GM18907 (cell line): ENCODE data around the gene MRPL9.
"Not testable (repeated sequence)": the region's sequence is repeated elsewhere in the genome, so short reads cannot be mapped to it uniquely, and the experiment has no call there.

Experiments
- ATAC-seq: cut with Tn5 transposase; IDR thresholded peaks from one replicate; pipeline ENCODE4 v1.9.1; 2021; ENCODE audit warnings: mild to moderate bottlenecking, moderate library complexity; ENCODE audit not compliant: unreplicated experiment

Gene MRPL9

DNA sequence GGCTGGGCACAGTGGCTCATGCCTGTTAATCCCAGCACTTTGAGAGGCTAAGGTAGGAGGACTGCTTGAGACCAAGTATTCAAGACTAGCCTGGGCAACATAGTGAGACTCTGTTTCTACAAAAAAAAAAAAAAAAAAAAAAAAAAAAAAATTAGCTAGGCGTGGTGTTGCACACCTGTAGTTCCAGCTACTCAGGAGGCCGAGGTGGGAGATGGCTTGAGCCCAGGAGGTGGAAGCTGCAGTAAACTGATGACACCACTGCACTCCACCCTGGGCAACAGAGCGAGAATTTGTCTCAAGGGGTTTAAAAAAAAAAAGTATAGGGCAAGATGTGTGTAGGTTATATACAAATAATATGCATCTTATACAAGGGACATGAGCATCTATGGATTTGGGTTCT, 24.4 kb upstream of the MRPL9 start:
- no peak for ATAC-seq

DNA sequence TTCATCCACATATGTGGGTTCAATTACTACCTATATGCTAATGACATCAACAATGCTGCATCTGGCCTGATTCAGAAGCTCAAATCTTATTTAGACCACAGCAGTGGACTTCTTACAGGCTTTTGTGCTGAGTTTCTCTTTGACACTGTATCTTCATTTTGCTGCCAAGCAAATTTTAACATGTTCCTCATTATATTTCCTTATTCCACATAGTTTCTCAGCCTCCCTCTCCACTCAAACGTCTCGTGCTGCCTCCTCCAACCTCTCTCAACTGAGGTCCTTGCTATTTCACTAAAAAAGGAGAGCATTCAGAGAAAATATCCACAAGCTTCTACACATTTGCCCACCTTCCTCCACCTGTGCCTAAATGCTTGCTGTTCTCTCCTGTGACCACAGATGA, 20.5 kb upstream of the MRPL9 start:
- no peak for ATAC-seq

DNA sequence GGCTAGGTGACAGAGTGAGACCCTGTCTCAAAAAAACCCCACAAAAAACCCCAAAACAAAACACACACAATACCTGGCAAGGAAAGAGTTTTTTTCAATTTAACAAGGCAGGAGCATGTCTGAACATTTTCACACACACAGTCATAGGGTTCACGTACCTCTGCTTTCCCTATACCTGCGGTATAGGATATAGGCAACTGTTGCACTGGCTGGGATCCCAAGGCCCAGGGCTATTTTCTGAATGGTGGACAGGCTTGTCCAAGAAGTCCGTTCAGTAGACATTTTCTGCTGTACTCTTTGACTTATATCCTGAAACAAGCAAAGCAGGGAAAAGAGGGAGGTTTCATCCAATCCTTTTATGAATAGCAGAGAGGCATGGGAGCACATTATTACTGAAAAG, 19.4 kb upstream of the MRPL9 start:
- no peak for ATAC-seq

DNA sequence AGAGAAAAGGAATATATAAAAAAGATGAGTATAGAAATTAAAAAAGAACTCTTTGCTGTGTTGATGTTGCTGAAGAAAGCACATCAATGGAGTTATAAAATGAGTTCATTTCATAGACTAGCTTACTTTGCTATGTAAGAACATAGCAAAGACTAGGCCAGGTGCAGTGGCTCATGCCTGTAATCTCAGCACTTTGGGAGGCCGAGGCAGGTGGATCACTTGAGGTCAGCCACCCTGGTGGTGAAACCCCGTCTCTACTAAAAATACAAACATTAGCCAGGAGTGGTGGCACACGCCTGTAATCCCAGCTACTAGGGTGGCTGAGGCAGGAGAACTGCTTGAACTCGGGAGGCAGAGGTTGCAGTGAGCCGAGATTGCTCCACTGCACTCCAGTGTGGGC, 18.7 kb upstream of the MRPL9 start:
- not testable (repeated sequence) for ATAC-seq

DNA sequence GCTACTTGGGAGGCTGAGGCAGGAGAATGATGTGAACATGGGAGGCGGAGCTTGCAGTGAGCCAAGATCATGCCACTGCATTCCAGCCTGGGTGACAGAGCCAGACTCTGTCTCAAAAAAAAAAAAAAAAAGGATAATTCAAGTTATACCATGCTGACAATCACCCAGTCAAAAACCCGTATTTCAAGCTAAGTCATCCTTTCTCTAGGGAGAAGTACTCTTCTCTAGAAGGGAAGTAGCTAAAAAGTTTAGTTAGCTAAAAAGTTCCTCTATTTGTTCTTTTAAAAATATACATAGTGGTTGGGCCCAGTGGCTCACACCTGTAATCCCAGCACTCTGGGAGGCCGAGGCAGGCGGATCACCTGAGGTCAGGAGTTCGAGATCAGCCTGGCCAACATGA, 17.4 kb upstream of the MRPL9 start:
- not testable (repeated sequence) for ATAC-seq

DNA sequence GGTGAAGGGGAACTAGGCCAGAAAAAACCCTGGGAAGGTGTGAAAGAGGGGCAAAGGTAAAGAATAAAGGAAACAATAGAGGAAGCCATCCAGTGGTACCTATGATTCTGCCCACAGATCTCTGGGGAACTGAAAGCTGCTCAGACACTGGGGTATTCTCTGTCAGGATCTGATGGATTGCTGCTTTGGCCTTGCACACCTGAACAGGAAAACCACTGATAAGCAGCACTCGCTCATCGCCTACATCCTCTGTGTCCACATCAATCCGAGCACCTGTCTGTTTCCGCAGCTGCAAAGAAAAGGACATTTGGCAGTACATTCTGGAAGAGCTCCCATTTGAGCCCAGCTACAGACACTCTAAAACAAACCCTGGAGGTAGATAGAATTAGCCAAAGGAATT, 16.6 kb upstream of the MRPL9 start:
- no peak for ATAC-seq

DNA sequence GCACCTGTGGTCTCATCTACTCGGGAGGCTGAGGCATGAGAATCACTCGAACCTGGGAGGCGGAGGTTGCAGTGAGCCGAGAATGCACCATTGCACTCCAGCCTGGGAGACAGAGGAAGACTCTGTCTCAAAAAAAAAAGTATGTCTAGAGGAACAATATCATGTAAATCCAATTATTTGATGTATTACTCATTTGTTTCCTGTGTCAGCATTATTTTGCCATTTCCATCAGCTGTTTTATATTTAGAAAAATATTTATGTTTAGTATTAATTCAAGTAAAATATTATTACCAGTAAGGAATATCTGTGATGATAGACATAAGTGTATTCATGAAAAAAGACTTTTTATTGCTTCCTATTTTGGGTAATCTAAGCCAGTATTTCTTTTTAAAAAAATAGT, 14.0 kb upstream of the MRPL9 start:
- ATAC-seq = no peak

DNA sequence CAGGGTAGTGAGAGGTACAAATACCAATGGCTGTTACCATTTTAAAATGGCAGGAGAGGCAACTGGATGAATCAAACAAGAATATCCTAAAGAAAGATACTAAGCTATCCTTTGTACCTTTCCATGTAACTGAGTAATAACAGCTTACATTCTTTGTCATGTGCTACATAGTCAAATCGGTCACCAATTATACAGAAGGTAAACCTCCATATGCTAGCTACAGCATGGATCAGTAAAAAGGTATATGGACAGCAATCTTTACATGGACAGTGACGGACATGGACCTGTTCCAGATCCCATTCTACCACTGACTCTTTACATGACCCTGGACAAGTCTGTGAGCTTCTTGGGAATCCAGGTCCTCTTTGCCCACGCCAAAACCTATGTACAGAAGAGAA, 13.4 kb upstream of the MRPL9 start:
- no peak for ATAC-seq

DNA sequence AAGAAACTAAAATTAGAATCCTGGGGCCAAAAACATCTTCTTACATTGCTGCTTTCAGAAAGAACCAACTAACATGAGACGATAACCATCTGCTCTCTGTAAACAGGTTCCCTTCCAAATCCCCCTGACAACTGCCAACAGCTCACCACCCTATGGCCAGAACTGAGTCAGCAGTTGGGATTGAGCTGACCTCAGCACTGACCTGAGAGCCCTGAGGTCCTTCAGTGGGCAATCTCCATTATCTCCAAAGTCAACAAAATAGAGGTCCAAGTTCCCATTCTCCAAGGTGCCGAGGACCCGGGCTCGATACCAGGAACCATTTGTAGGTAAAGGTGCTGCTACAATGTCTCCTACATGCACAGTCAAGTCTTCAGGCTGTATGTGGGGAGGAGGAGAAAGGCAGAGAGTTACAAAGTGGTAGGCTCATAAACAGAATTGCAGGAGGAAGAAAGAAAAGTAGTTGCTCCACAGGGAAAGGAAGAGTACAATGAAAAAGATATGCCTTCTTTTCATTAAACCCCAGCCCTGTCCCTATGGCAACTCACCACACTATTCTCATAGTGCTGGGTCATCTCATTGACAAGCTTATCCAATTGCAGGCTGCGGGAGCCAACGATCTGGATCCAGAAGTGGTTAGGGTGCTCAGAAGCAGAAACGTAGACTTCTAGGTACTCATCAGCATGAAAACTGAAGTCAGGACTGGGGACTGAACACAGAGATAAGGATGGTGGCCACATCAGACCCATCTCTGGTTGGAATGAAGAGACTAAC, 12.8 kb upstream of the MRPL9 start:
- no peak for ATAC-seq

DNA sequence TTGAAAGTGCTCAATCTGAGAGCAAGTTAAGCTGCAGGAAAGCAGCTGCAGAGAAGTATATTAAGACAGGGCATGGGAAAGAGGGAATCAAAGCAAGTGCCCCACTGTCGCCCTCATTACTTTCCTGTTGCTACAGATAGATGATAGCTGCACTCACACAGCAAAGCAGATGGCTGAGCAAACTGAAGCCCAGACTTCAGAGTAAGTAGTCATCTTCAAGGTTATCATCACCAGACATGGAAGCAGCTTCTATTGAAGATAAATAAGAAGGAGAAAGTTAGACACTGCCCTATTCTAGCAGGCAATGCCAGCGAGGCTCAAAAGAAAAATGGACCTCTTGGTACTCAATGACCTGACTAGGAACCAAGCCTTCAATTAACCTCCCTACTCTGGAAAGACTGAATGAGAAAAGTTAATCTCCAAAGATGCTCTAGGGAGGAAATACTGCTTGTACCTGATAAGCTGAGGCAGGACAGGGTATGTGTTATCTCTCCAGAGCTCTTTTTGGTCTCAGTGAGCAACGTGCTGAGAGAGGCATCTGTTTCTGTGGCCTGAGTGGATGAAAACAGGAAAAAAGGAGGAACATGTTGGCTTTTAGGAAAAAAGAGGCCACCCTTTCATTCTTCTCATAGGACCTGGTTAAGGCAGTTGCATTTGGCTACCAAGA, 11.1 kb upstream of the MRPL9 start:
- no peak for ATAC-seq

DNA sequence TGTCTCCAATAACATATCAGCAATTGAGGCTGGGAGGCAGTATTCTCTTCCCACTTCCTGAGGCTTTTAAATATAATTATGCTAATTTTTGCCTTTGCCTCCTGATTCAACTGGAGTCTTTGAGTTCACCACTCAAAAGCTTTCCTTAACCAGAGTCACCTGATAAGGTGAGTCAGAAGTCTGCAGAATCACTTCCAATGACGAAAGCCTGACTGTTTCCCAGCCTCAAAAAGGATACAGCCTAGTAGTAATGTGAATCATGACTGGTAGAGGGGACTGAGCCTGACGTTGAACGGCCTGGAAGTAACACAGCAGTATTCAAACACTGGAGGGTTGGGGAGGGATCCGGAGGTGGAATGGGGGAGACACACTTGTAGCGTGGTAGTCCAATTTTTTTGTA, 10.4 kb upstream of the MRPL9 start:
- no peak for ATAC-seq

DNA sequence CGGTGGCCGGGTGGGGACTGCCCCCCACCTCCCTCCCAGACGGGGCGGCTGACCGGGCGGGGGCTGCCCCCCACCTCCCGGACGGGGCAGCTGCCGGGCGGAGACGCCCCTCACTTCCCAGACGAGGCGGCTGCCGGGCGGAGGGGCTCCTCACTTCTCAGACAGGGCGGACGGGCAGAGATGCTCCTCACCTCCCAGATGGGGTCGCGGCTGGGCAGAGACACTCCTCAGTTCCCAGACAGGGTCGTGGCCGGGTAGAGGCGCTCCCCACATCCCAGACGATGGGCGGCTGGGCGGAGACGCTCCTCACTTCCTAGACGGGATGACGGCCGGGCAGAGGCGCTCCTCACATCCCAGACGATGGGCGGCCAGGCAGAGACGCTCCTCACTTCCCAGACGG, 6.0 kb upstream of the MRPL9 start:
- not testable (repeated sequence) for ATAC-seq

DNA sequence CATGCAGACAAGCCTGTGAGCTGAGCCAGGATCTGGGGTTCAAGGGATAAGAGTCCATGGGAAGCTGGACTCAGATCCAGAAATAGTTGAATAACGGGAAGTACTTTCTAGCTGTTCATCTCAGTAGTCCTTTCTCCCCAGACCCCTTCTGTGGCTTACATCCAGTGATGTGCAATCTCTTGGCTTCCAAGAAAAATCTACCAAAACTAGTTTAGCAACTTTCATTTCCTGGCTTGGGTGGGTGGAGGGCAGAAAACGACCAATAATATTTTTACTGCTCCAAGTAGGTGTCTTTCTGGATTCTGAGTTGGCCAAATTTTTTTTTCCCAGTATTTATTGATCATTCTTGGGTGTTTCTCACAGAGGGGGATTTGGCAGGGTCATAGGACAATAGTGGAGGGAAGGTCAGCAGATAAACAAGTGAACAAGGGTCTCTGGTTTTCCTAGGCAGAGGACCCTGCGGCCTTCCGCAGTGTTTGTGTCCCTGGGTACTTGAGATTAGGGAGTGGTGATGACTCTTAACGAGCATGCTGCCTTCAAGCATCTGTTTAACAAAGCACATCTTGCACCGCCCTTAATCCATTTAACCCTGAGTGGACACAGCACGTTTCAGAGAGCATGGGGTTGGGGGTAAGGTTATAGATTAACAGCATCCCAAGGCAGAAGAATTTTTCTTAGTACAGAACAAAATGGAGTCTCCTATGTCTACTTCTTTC, 5.2 kb upstream of the MRPL9 start:
- not testable (repeated sequence) for ATAC-seq

DNA sequence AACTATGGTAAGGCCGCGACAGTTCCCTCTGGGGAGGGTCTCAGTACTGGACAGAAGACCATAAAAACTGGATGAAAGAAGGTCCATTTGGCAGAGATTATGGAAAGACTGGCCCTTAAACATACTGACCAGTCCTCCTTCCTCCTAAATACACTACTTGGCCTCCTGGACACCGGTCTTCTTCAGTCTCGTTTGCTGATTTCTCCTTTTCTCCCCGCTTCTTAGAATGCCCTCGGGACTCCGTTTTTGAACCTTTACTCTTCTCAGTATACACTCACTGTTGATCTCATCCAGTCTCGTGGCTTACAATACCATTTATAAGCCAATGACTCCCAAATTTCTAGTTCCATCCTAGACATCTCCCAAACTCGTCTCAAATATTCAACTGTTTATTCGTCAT, 694 bp upstream of the MRPL9 start:
- ATAC-seq = no peak

DNA sequence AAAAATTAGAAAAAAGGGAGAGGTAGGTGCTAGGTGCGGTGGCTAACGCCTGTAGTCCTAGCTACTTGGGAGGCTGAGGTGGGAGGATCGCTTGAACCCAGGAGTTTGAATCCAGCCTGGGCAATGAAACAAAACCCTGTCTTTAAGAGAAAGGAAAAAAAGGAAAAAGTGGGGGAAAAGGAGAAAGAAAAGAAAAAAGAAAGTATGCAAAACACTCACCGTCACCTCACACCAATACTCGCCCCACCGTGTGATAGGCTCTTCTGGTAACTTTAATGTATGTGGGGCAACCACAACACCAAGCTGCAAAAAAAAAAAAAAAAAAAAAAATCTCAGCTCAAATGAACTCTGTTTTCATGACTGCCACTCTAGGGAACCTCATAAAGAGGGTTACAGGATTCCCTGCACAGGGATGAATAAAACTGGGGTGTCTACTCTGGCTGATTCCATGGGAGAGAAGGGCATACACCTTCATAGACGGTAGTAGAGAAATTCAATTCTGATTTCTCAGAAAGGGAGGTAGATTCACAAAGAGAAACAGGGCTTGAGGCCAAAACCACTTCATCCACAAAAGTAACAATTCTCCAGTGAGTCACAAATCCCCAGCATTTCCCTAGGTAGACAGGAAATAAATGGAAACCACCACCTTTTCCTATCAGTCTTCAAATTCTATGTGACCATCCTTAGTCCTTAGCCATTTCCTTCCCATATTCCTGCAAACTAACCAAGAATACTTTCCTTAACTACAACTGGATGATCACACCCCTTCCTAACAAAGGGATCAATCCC, 2.5 kb downstream of the MRPL9 start:
- no peak for ATAC-seq

DNA sequence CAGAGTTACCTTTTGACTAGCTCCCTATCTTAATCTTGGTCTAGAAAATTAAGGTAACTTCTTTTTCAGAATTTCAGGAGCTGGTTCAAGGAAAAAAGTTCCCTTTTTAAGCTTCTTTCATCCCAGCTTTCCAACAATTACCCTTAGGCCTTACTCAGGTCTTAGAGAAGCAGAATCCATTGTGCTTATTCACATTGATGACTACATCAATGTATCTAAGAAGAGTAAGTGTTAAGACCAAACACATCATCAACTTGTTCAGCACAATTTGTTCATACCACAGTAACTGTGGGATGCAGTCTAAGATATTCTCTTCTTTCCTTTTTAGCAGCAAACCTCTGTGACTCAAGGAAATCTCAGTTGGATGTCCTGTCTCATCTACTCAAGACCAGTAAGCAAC, 4.1 kb downstream of the MRPL9 start:
- ATAC-seq = no peak

DNA sequence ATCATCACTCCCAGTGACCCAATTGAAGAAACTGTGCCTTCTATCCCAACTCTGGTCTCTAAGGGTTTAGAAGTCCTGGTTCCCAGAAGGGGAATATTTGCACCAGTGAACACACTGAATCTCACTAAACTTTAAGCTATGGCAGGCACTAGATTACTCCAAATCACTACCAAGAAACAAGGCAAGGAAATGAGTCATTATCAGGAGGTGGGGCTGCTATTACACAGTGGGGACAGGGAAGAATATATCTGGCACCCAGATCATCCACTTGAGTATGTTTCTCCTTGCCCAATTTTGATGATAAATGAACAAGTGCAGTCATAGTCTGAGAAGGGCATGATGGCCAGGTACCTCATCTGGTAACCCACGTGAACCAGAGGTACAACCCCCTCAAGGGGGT, 7.0 kb downstream of the MRPL9 start:
- no peak for ATAC-seq

DNA sequence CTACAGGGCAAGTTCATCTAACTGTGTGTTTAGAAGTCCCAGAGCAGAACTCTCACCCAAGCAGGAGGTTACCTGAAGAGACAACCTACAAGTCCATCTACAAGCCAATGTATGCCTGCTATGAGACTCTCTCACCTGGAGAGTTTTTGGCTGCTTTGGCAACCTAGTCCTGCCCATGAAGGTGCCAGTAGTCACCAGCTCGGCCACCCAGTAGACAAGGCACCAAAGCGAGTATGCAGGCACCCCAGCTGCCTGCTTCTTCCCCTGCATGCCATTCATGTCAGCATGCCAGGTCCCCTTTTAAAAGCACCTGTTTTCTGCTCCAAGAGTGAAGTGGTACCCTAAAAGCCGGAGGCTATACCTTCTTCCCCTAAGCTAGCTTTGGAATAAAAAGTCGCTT, 21.8 kb downstream of the MRPL9 start:
- ATAC-seq = no peak

DNA sequence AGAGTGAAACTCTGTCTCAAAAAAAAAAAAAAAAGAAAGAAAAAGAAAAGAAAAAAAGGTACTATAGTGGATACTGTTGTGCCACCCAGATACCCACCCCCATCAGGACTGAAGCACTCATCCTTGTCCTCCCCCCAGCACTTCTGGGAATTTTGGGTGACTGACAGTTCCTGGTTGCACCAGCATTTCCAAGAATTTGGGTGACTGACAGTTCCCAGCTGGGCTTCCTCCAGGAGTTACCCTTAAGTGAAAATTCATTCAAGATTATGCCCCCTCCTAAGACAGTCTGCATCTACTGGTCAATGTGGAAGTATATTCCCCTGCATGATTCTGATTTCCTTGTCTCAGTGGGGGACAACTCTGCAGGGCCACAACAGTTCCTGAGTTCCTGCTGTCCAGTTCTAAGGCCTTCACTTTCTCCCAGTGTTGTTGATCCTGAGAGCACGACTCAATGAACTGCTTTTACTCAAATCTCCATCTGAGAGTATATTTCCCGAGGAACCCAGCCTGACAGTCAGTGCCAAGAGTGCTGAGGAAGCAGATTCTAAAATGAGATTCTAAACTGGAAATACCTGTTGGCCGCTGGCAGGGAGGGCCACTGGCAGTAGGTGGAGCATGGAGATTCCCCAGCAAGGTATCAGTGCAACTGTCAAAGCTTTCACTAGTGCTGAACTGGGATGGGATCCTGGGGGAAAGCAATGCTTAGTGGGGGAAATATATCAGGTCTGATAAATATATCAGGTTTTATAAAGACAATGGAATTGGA, 23.5 kb downstream of the MRPL9 start:
- ATAC-seq = no peak

DNA sequence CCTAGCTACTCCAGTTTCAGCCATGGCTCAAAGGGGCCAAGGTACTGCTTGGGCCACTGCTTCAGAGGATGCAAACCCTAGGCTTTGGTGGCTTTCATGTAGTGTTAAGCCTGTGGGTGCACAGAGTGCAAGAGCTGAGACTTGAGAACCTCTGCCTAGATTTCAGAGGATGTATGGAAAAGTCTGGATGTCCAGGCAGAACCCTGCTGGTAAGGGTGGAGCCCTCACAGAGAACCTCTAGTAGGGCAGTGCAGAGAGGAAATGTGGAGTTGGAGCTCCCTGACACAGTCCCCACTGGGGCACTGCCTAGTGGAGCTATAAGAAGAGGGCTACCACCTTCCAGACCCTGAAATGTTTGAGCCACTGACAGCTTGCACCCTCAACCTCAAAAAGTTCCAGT, 25.8 kb downstream of the MRPL9 start:
- ATAC-seq = no peak

DNA sequence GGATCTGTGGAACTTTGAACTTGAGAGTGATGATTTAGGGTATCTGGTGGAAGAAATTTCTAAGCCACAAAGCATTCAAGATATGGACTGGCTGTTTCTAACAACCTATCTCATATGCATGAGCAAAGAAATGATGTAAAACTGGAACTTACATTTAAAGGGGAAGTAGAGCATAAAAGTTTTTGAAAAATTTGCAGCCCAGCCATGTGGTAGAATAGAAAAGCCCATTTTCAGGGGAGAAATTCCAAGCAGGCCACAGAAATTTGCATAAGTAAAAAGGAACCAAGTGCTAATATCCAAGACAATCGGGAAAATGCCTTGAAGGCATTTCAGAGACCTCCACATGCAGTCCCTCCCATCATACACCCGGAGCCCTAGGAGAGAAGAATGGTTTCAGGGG, 26.3 kb downstream of the MRPL9 start:
- no peak for ATAC-seq
